HL-60 (cell line): ENCODE measurements around the gene KCNE1.

ENCODE experiments used
- TF ChIP-seq, protein P1 (sequence below): IDR thresholded peaks from one replicate; pipeline ENCODE4 v1.5.1; 2011; ENCODE audit warnings: low read length, control low read depth, inconsistent platforms; ENCODE audit not compliant: insufficient read depth
- TF ChIP-seq, protein P2 (sequence below): IDR thresholded peaks from 2 replicates; pipeline ENCODE4 v1.6.1; 2012; ENCODE audit warnings: low read depth; ENCODE audit not compliant: insufficient replicate concordance

- TF ChIP-seq, protein P1, sequence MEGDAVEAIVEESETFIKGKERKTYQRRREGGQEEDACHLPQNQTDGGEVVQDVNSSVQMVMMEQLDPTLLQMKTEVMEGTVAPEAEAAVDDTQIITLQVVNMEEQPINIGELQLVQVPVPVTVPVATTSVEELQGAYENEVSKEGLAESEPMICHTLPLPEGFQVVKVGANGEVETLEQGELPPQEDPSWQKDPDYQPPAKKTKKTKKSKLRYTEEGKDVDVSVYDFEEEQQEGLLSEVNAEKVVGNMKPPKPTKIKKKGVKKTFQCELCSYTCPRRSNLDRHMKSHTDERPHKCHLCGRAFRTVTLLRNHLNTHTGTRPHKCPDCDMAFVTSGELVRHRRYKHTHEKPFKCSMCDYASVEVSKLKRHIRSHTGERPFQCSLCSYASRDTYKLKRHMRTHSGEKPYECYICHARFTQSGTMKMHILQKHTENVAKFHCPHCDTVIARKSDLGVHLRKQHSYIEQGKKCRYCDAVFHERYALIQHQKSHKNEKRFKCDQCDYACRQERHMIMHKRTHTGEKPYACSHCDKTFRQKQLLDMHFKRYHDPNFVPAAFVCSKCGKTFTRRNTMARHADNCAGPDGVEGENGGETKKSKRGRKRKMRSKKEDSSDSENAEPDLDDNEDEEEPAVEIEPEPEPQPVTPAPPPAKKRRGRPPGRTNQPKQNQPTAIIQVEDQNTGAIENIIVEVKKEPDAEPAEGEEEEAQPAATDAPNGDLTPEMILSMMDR = no peak
- TF ChIP-seq, protein P2, sequence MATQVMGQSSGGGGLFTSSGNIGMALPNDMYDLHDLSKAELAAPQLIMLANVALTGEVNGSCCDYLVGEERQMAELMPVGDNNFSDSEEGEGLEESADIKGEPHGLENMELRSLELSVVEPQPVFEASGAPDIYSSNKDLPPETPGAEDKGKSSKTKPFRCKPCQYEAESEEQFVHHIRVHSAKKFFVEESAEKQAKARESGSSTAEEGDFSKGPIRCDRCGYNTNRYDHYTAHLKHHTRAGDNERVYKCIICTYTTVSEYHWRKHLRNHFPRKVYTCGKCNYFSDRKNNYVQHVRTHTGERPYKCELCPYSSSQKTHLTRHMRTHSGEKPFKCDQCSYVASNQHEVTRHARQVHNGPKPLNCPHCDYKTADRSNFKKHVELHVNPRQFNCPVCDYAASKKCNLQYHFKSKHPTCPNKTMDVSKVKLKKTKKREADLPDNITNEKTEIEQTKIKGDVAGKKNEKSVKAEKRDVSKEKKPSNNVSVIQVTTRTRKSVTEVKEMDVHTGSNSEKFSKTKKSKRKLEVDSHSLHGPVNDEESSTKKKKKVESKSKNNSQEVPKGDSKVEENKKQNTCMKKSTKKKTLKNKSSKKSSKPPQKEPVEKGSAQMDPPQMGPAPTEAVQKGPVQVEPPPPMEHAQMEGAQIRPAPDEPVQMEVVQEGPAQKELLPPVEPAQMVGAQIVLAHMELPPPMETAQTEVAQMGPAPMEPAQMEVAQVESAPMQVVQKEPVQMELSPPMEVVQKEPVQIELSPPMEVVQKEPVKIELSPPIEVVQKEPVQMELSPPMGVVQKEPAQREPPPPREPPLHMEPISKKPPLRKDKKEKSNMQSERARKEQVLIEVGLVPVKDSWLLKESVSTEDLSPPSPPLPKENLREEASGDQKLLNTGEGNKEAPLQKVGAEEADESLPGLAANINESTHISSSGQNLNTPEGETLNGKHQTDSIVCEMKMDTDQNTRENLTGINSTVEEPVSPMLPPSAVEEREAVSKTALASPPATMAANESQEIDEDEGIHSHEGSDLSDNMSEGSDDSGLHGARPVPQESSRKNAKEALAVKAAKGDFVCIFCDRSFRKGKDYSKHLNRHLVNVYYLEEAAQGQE = no peak
These were observed 47.1 kb upstream of the KCNE1 start for GRCh38 chr21:34559089-34559631.
